ENCODE data around the gene ATP2C2. TPM values are rescaled to one million over a fixed set of nuclear protein-coding genes. Genes with fewer than 3 reads are reported as not detected.
A peak's percentile ranks its signal among the peaks of the same experiment; 100 is the strongest.

ATP2C2 gene
- total RNA-seq, 6 donors from 2014 or later = 36.6 to 153 (median 61.5) TPM

DNA sequence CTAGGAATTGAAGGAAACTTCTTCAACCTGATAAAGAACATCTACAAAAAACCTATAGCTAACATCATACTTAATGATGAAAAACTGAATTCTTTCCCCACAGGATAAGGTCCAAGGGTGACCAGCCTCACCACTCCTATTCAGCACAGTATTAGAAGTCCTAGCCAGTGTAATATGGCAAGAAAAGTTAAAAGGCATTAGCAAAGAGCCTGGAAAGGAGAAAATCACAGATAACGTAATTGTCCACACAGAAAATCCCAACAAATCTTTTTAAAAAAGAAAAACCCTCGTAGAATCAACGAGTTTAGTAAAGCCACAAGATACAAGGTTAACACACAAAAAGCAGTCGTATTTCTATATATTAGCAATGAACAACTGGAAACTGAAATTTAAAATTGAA is 98.4 kb downstream of the ATP2C2 start:
- Histone ChIP-seq H3K4me3 (no peak overlapping the region), H3K9me3 (peaks cover 0 to 9% (median 5%) of the 10 kb centered on the region in 4 donors), H3K27me3 (no peaks in the 10 kb centered on the region), H3K4me1 (no peaks in the 10 kb centered on the region), H3K27ac (no peak overlapping the region), H3K36me3 (peaks cover 0 to 31% (median 15%) of the 10 kb centered on the region in 4 donors)
- ATAC-seq (ENCODE audit: low FRiP score in 2 of 2) (no peak), DNase-seq (no peak)
- WGBS, 2 donors = 47 to 60% methylated on average over 4 of the region's 4 CpGs
- TF ChIP-seq, protein P1, sequence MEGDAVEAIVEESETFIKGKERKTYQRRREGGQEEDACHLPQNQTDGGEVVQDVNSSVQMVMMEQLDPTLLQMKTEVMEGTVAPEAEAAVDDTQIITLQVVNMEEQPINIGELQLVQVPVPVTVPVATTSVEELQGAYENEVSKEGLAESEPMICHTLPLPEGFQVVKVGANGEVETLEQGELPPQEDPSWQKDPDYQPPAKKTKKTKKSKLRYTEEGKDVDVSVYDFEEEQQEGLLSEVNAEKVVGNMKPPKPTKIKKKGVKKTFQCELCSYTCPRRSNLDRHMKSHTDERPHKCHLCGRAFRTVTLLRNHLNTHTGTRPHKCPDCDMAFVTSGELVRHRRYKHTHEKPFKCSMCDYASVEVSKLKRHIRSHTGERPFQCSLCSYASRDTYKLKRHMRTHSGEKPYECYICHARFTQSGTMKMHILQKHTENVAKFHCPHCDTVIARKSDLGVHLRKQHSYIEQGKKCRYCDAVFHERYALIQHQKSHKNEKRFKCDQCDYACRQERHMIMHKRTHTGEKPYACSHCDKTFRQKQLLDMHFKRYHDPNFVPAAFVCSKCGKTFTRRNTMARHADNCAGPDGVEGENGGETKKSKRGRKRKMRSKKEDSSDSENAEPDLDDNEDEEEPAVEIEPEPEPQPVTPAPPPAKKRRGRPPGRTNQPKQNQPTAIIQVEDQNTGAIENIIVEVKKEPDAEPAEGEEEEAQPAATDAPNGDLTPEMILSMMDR (IDR thresholded peaks at IDR 0.05) = no peak
- no peak for TF ChIP-seq EP300 (IDR thresholded peaks at IDR 0.05)
- TF ChIP-seq POLR2AphosphoS5 (IDR thresholded peaks at IDR 0.05) = no peak

DNA sequence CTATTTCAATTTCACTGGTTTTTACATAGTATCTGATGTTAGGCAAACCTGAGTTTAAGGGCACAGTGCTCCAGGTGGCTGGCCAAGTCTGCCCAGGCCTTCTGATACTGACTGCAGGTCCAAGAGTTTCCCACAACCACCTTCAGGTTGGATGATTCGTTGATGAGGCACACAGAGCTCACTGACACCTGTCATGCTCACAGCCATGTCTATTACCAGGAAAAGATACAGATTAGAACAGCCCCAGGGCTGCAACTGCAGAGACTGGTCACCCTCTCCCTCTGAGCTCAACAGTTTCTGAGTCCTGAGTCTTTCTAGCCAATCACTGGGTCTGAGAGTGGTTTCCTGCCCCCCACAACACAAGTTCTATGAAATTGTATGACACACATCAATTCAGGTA is 98.9 kb downstream of the ATP2C2 start:
- TF ChIP-seq EP300 (IDR thresholded peaks at IDR 0.05) = no peak
- TF ChIP-seq, protein P1 (IDR thresholded peaks at IDR 0.05) = no peak
- TF ChIP-seq POLR2A (IDR thresholded peaks at IDR 0.05) = no peak
- no peak for TF ChIP-seq POLR2AphosphoS5 (IDR thresholded peaks at IDR 0.05)
- Histone ChIP-seq H3K36me3 (peaks cover 0 to 26% (median 13%) of the 10 kb centered on the region in 4 donors), H3K27me3 (no peaks in the 10 kb centered on the region), H3K4me3 (no peak overlapping the region), H3K9me3 (peaks cover 0 to 9% (median 5%) of the 10 kb centered on the region in 4 donors), H3K27ac (no peak overlapping the region), H3K4me1 (no peaks in the 10 kb centered on the region)
- ATAC-seq (ENCODE audit: low FRiP score in 2 of 2) (no peak), DNase-seq (no peak)
- WGBS, 2 donors = 70 to 89% methylated on average over 1 of the region's 1 CpG

DNA sequence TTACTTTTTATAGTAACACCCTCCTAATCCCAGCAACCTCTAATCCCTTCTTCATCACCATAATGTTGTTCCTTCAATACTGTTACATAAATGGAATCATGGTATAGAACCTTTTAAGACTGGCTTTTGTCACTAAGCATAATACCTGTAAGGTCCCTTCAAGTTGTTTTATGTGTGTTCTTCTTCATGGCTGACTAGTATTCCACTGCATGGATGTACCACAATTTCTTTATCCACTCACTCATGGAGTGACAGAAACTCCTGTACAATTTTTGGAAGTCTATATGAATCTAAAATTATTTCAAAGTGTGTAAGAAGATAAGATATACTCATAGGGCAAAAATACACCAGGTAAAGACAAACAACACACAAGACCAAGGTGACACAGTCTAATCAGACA is 99.4 kb downstream of the ATP2C2 start:
- DNase-seq (no peak), ATAC-seq (ENCODE audit: low FRiP score in 2 of 2) (no peak)
- Histone ChIP-seq H3K4me1 (no peaks in the 10 kb centered on the region), H3K27me3 (no peaks in the 10 kb centered on the region), H3K36me3 (peaks cover 0 to 21% (median 10%) of the 10 kb centered on the region in 4 donors), H3K27ac (no peak overlapping the region), H3K4me3 (no peak overlapping the region), H3K9me3 (peaks cover 0 to 9% (median 5%) of the 10 kb centered on the region in 4 donors)
- TF ChIP-seq POLR2A (IDR thresholded peaks at IDR 0.05) (no peak), EP300 (IDR thresholded peaks at IDR 0.05) (no peak), POLR2AphosphoS5 (IDR thresholded peaks at IDR 0.05) (no peak)
- TF ChIP-seq, protein P1 (IDR thresholded peaks at IDR 0.05) = no peak

DNA sequence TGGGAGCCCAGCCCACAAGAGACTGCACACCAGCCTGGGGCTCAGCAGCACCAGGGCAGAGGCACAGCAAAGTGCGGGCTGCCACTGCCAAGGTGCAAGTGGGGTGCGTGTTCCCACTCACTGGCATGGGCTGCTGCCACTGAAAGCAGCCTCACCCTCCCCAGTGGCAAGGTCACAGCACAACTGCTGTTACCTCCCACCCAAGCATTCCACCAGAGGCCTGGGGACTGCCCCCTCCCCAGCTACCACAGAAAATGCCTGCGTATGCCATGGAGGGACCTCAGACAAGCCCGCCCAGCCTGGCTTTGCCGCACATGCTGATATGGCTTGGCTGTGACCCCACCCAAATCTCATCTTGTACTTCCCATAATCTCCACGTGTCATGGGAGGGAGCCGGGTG is 103.0 kb downstream of the ATP2C2 start:
- peak in 1 of 2 donors; percentile 11 for DNase-seq
- peaks cover 0 to 9% (median 5%) of the 10 kb centered on the region in 4 donors for H3K9me3 ChIP-seq
- 98 to 99% methylated on average over 5 to 6 of the region's 7 CpGs for WGBS, 2 donors
- peak in 1 of 2 donors; percentile 11 for ATAC-seq (ENCODE audit: low FRiP score in 2 of 2)
- peaks cover 0 to 4% (median 0%) of the 10 kb centered on the region in 4 donors for H3K36me3 ChIP-seq
- TF ChIP-seq, protein P1 (IDR thresholded peaks at IDR 0.05) = no peak
- TF ChIP-seq EP300 (IDR thresholded peaks at IDR 0.05) (no peak), POLR2A (IDR thresholded peaks at IDR 0.05) (no peak), POLR2AphosphoS5 (IDR thresholded peaks at IDR 0.05) (no peak)
- no peak overlapping the region for H3K27ac ChIP-seq
- no peaks in the 10 kb centered on the region for H3K4me1 ChIP-seq
- no peak overlapping the region for H3K4me3 ChIP-seq
- H3K27me3 ChIP-seq = no peaks in the 10 kb centered on the region

DNA sequence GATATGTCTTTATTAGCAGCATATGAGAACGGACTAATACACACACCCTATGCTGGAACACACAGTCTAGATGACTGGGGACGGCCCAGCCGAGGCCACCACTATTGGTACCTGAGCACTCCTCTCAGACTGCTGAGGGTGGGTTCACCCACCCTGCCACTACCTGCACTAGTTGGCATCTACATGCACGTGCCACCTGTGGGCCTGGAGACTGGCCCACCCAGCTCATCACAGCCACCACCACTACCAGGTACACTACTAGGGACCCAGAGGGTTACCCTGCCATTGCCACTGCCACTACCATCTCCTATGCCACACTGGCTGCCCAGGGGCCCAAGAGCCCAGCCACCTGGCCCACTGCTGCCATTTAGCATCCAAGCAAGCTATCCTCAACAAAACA is 103.6 kb downstream of the ATP2C2 start:
- Histone ChIP-seq H3K4me3 (no peak overlapping the region), H3K36me3 (peaks cover 0 to 4% (median 0%) of the 10 kb centered on the region in 4 donors), H3K27ac (no peak overlapping the region), H3K27me3 (no peaks in the 10 kb centered on the region), H3K4me1 (no peaks in the 10 kb centered on the region), H3K9me3 (peaks cover 0 to 9% (median 2%) of the 10 kb centered on the region in 4 donors)
- WGBS, 2 donors = 100% methylated on average over 1 to 4 of the region's 4 CpGs
- no peak for TF ChIP-seq POLR2AphosphoS5 (IDR thresholded peaks at IDR 0.05)
- no peak for TF ChIP-seq EP300 (IDR thresholded peaks at IDR 0.05)
- TF ChIP-seq POLR2A (IDR thresholded peaks at IDR 0.05) = no peak
- TF ChIP-seq, protein P1 (IDR thresholded peaks at IDR 0.05) = no peak
- ATAC-seq (ENCODE audit: low FRiP score in 2 of 2) (no peak), DNase-seq (peak in 1 of 2 donors; percentile 12)
